Peyer's patch (tissue), 4 donors: Measurements from ENCODE around the gene SERINC2. TPM values are rescaled to one million over a fixed set of nuclear protein-coding genes. Genes with fewer than 3 reads are reported as not detected.
"Not testable (repeated sequence)": the region's sequence is repeated elsewhere in the genome, so short reads cannot be mapped to it uniquely, and the experiment has no call there.

Experiments used
- DNase-seq, 3 donors: peaks; one replicate each; pipeline ENCODE4 v3.0.0-alpha.2; 2017 to 2019
- H3K27ac ChIP-seq, 4 donors: fragments of 200-600 bp; sonication (generic); one replicate each; pipeline ENCODE4 v1.5.1; 2016 to 2019
- H3K27me3 ChIP-seq, 2 donors: fragments of 200-600 bp; sonication (generic); one replicate each; pipeline ENCODE4 v1.5.1; 2019
- H3K36me3 ChIP-seq, 3 donors: fragments of 200-600 bp; sonication (generic); one replicate each; pipeline ENCODE4 v1.5.1; 2016 to 2019
- H3K4me1 ChIP-seq, 4 donors: fragments of 200-600 bp; sonication (generic); one replicate each; pipeline ENCODE4 v1.5.1; 2016 to 2019
- H3K4me3 ChIP-seq, 4 donors: fragments of 200-600 bp; sonication (generic); 1 replicate in 3 of 4; 2 replicates in 1 of 4; pipeline ENCODE4 v1.5.1; 2016 to 2019; ENCODE audit warnings: mild to moderate bottlenecking in 1 of 4
- H3K9me3 ChIP-seq, 4 donors: fragments of 200-600 bp; sonication (generic); one replicate each; pipeline ENCODE4 v1.5.1; 2016 to 2019; ENCODE audit warnings: mild to moderate bottlenecking in 1 of 4
- POLR2A ChIP-seq, 2 donors: fragments of 450-650 bp; IDR thresholded peaks; one replicate each; pipeline ENCODE4 v1.5.1; 2017; ENCODE audit warnings: antibody characterized with exemption in 2 of 2, mild to moderate bottlenecking in 2 of 2, moderate library complexity in 2 of 2
- total RNA-seq, 4 donors: library from RNA; depleted of rRNA; stranded (reverse); fragments of >200 nt; gene quantifications; one replicate each; pipeline ENCODE4 v1.1.0, GENCODE V29; 2016
- TF ChIP-seq, protein P1 (sequence below), 6 experiments: fragments of 450-650 bp in 4 of 6; fragments of 200-600 bp in 2 of 6; sonication (generic) in 1 of 6; IDR thresholded peaks; one replicate each; pipeline ENCODE4 v1.5.1; 2017 to 2019; ENCODE audit warnings: antibody characterized with exemption in 6 of 6, mild to moderate bottlenecking in 3 of 6, moderate library complexity in 1 of 6

SERINC2 gene
- total RNA-seq, 4 donors from 2014 or later = 36.3 to 229 (median 210) TPM

DNA sequence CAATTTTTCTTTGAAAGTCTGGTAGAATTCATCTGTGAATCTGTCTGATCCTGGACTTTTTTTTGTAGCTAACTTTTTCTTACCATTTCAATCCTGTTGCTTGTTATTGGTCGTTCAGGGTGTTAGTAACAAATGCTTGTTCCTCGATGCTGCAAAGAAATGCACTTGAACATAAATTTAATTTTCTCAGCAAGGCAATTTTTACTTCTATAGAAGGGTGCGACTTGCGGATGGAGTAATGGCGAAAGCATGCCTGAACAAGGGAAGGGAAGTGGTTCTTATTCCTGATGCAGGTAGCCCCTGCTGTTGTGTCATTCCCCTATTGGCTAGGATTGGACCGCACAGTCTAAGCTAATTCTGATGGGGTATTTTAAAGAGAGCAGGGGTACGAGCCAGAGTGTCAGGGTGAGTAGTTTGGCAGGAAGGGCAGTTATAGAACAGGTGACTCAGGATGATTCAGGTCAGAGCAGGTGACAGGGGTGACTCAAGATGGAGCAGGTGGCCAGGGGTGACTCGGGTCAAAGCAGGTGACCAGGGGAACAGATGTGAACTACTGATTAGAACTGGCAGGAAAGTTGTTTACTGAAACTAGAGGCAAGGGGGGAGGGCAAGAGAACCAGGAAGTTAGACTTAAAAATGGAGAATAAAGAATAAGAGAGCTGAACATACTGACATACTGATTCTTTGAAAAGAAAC lies 40.5 kb downstream of the SERINC2 start:
- H3K27ac ChIP-seq = no peak overlapping the region
- H3K4me1 ChIP-seq = no peaks in the 10 kb centered on the region
- DNase-seq = peak in 1 of 3 donors; percentile 50
- peaks cover 0 to 34% (median 6%) of the 10 kb centered on the region in 4 donors for H3K9me3 ChIP-seq
- H3K27me3 ChIP-seq = no peaks in the 10 kb centered on the region
- no peaks in the 10 kb centered on the region for H3K36me3 ChIP-seq
- H3K4me3 ChIP-seq = no peak overlapping the region
- no peak for TF ChIP-seq POLR2A (IDR thresholded peaks at IDR 0.05)
- TF ChIP-seq, protein P1, sequence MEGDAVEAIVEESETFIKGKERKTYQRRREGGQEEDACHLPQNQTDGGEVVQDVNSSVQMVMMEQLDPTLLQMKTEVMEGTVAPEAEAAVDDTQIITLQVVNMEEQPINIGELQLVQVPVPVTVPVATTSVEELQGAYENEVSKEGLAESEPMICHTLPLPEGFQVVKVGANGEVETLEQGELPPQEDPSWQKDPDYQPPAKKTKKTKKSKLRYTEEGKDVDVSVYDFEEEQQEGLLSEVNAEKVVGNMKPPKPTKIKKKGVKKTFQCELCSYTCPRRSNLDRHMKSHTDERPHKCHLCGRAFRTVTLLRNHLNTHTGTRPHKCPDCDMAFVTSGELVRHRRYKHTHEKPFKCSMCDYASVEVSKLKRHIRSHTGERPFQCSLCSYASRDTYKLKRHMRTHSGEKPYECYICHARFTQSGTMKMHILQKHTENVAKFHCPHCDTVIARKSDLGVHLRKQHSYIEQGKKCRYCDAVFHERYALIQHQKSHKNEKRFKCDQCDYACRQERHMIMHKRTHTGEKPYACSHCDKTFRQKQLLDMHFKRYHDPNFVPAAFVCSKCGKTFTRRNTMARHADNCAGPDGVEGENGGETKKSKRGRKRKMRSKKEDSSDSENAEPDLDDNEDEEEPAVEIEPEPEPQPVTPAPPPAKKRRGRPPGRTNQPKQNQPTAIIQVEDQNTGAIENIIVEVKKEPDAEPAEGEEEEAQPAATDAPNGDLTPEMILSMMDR (IDR thresholded peaks at IDR 0.05) = no peak

DNA sequence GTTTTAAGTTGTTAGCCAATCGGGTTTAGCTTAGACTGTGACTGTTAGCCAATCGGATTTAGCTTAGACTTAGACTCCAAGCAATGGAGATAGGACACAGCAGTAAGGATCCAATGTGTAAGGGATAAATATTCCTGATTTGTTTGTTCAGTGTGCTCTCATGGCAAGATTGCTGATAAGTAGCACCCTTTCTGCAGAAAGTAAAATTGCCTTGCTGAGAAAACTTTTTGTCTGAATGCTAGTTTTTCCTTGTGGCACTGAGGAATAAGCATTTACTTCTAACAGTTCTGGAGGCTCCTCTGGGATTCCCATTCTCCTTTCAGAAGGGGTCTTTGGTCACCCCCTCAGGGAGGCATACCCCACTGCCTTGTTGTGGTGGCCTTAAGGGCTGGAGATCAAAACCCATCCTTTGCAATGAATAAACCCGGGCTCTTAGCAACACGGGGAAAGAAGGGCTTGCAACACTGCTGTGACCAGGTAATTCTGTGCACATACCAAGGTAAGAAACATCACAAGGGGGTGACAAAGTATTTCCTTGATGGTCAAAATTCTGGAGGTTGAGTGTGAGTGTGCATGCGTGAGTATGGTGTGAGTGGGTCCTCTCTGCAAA lies 45.4 kb downstream of the SERINC2 start:
- H3K27me3 ChIP-seq = no peaks in the 10 kb centered on the region
- DNase-seq = no peak
- no peak overlapping the region for H3K27ac ChIP-seq
- peaks cover 0 to 31% (median 11%) of the 10 kb centered on the region in 4 donors for H3K9me3 ChIP-seq
- TF ChIP-seq POLR2A (IDR thresholded peaks at IDR 0.05) = no peak
- TF ChIP-seq, protein P1 (IDR thresholded peaks at IDR 0.05) = no peak
- H3K4me3 ChIP-seq = no peak overlapping the region
- H3K36me3 ChIP-seq = no peaks in the 10 kb centered on the region
- H3K4me1 ChIP-seq = no peaks in the 10 kb centered on the region

DNA sequence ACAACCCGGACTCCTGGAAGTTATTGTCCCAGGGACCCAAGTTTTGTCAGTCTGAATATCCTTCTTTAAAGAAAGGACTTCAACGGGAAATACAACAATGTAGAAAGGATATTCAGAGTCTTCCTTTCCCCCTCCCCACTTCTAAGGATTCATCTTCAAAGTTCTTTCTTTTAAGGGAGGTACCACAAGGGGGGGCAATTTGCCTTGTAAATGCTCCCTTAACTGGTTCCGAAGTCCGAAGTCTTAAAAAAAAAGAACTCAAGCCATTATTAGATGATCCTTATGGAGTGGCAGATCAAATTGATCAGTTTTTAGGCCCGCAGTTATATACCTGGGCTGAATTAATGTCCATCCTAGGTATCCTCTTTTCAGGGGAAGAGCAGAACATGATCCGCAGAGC lies 47.0 kb downstream of the SERINC2 start:
- no peaks in the 10 kb centered on the region for H3K27me3 ChIP-seq
- no peak overlapping the region for H3K4me3 ChIP-seq

DNA sequence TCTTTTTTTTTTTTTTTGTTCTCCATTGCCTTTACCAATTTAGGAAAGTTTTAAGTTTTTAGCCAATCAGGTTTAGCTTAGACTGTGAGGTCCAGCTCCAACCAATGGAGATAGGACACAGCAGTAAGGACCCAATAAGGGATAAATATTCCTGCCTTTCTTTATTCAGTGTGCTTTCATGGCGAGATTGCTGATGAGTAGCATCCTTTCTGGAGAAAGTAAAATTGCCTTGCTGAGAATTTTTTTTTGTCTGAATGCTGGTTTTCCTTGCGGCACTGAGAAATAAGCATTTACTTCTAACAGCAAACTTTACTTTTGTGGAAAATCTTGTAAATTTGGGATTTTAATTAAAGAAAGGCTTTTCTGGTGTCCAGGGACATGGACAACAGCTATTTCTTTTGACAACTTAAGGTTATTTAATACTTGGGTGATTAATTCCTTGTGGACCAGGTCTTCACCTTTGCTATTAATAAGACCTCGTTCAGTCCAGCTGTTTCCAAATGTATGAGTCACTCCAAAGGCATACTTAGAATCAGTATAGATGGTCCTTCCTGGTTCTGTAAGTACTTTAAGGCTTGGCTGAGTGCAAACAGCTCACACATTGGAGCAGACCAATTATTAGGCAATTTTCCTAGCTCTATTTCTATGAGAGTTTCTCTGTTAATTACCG lies 54.1 kb downstream of the SERINC2 start:
- peaks cover 0 to 7% (median 0%) of the 10 kb centered on the region in 4 donors for H3K9me3 ChIP-seq
- no peak overlapping the region for H3K27ac ChIP-seq
- no peak for DNase-seq
- TF ChIP-seq POLR2A (IDR thresholded peaks at IDR 0.05) = no peak
- TF ChIP-seq, protein P1 (IDR thresholded peaks at IDR 0.05) = no peak
- no peaks in the 10 kb centered on the region for H3K27me3 ChIP-seq
- H3K4me1 ChIP-seq = peaks cover 0 to 5% (median 0%) of the 10 kb centered on the region in 4 donors
- H3K4me3 ChIP-seq = no peak overlapping the region
- H3K36me3 ChIP-seq = no peaks in the 10 kb centered on the region

More for the DNA sequence above, 47.0 kb downstream of the SERINC2 start:
- H3K27ac ChIP-seq = no peak overlapping the region
- H3K36me3 ChIP-seq = no peaks in the 10 kb centered on the region
- DNase-seq = no peak
- peaks cover 0 to 30% (median 10%) of the 10 kb centered on the region in 4 donors for H3K9me3 ChIP-seq
- no peaks in the 10 kb centered on the region for H3K4me1 ChIP-seq
- TF ChIP-seq, protein P1 (IDR thresholded peaks at IDR 0.05) = peak in 3 of 6 experiments; percentile 56 to 64 (median 58)
- no peak for TF ChIP-seq POLR2A (IDR thresholded peaks at IDR 0.05)

DNA sequence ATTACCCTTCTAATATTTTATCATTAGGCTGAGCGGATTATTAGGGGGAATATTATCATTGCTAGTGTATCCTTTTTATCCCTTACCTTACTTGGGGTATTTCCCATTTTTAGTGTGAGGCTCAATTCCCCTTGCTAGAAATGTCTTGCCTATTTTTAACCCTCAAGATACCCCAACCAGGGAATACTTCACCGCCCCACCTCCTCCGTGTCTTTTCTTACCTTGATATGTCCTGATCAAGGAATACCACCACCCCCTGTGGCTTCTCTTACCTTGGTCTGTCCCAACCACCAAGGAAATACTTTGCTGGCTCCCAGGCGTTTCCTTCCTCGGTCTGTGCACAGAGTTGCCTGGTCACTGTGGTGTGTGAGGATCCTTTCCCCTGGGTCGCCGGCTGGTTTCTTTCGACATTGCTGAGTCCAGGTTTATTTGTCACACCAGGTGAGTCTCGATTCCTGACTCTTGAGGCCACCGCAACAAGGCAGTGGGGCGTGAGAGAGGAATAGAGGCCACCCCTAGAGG lies 57.8 kb downstream of the SERINC2 start:
- Histone ChIP-seq H3K27ac (peak overlapping the region in 1 of 4 donors; percentile 26), H3K9me3 (peaks cover 0 to 7% (median 0%) of the 10 kb centered on the region in 4 donors), H3K4me1 (peaks cover 0 to 5% (median 0%) of the 10 kb centered on the region in 4 donors), H3K27me3 (no peaks in the 10 kb centered on the region), H3K36me3 (no peaks in the 10 kb centered on the region), H3K4me3 (no peak overlapping the region)
- TF ChIP-seq, protein P1 (IDR thresholded peaks at IDR 0.05) = no peak
- TF ChIP-seq POLR2A (IDR thresholded peaks at IDR 0.05) = no peak
- DNase-seq = no peak

DNA sequence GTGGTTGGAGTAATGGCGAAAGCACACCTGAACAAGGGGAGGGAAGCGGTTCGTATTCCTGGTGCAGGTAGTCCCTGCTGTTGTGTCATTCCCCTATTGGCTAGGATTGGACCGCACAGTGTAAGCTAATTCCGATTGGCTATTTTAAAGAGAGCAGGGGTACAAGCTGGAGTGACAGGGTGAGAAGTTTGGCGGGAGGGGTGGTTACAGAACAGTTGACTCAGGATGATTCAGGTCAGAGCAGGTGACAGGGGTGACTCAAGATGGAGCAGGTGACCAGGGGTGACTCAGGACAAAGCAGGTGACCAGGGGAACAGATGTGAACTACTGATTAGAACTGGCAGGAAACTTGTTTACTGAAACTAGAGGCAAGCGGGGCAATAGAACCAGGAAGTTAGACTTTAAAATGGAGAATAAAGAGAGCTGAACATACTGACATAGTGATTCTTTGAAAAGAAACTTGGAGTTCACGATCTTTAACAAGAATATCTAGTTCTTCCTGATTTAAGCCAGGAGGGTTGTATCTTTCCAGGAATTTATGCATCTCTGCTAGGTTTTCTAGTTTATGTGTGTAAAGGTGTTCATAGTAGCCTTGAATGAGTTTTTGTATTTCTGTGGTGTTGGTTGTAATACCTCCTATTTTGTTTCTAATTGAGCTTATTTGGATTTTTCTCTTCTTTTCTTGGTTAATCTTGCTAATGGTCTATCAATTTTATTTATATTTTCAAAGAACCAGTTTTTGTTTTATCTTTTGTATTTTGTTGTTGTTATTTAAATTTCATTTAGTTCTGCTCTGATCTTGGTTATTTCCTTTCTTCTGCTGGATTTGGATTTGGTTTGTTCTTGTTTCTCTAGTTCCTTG lies 58.7 kb downstream of the SERINC2 start:
- peak in 2 of 3 donors; percentile 70 to 82 for DNase-seq
- H3K27me3 ChIP-seq, H3K36me3 ChIP-seq, H3K9me3 ChIP-seq, H3K4me1 ChIP-seq, H3K4me3 ChIP-seq: not testable (repeated sequence)
- peak overlapping the region in 3 of 4 donors; percentile 17 to 68 (median 26) for H3K27ac ChIP-seq

DNA sequence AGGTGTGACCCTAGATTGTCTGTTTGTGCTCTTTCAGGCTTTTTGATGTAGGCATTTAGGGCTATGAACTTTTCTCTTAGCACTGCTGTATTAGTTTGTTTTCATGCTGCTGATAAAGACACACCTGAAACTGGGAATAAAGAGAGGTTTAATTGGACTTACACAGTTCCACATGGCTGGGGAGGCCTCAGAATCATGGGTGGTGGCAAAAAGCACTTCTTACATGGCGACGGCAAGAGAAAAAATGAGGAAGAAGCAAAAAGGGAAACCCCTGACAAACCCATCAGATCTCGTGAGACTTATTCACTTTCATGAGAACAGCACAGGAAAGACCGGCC lies 59.3 kb downstream of the SERINC2 start:
- H3K27me3 ChIP-seq, DNase-seq, H3K9me3 ChIP-seq, H3K4me3 ChIP-seq, H3K4me1 ChIP-seq, H3K36me3 ChIP-seq: not testable (repeated sequence)
- H3K27ac ChIP-seq = peak overlapping the region in 3 of 4 donors; percentile 17 to 68 (median 32)

DNA sequence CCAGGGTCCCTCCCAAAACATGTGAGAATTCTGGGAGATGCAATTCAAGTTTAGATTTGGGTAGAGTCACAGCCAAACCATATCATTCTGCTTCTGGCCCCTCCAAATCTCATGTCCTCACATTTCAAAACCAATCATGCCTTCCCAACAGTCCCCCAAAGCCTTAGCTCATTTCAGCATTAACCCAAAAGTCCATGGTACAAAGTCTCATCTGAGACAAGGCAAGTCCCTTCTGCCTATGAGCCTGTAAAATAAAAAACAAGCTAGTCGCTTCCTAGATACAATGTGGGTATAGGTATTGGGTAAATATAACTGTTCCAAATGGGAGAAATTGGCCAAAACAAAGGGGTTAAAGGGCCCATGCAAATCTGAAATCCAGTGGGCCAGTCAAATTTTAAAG lies 59.7 kb downstream of the SERINC2 start:
- not testable (repeated sequence) for H3K4me3 ChIP-seq, DNase-seq, H3K27me3 ChIP-seq, H3K4me1 ChIP-seq, H3K36me3 ChIP-seq, H3K9me3 ChIP-seq
- peak overlapping the region in 3 of 4 donors; percentile 17 to 68 (median 32) for H3K27ac ChIP-seq
